HG02623 (cell line): Measurements from ENCODE around the gene PPP1R16B.

Experiments used
- ATAC-seq: cut with Tn5 transposase; IDR thresholded peaks from one replicate; pipeline ENCODE4 v1.9.1; 2021; ENCODE audit warnings: moderate library complexity; ENCODE audit not compliant: unreplicated experiment

The PPP1R16B gene

DNA sequence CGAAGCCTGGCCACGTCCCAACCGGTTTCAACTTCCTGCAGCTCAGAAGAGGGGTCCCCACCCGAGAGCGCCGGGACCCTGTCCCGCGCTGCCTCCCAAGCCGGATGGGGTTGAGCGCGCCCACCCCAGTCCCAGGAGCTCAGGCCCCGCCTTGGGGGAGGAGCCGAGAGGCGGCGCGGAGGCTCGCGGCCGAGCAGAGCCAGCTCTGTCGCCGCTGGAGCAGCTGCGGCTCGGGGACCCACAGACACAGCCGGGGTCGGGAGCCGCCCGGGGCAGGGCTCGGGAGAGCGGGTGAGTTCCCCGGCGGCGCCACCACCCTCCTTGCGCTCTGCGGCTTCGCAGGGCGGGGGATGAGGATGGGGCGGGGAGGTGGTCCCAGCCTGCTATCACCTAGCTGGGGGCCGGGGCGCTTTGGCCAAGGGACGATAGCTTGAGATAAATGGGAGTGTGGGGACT lies at the start of gene PPP1R16B:
PPP1R16B (plus strand) TSS at position 196 of the 456 bp plus-strand sequence. CDS start 30,229 bp downstream, outside the sequence.
- peak; percentile 53 for ATAC-seq

DNA sequence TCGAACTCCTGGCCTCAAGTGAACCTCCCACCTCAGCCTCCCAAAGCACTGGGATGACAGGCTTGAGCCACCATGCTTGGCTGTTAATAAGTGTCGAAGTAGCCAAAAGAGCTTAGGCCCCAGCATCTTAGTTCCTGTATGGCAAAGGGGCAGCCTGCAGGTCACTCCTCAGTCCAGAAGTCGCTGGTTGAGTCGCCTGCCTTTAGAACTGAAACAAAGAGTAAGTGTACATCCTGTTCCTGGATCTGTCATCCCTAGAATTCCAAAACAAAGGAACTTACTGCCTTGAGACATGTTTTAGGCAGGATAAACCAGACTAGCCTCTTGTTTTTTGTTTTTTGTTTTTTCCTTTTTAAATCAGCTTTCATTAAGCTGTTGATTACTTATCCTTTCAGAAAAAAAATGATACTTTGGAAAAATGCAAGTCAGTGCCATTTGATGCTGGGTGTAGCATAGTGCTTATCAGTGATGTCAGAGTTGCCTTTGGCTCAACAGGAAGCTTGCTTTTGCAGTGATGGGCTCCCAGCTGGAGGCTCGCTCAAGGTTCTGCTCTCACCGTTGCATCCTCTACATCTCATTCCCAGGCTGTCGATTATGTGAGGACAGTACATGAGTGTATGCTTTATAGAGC lies 48.2 kb upstream of the PPP1R16B start:
- ATAC-seq: no peak

DNA sequence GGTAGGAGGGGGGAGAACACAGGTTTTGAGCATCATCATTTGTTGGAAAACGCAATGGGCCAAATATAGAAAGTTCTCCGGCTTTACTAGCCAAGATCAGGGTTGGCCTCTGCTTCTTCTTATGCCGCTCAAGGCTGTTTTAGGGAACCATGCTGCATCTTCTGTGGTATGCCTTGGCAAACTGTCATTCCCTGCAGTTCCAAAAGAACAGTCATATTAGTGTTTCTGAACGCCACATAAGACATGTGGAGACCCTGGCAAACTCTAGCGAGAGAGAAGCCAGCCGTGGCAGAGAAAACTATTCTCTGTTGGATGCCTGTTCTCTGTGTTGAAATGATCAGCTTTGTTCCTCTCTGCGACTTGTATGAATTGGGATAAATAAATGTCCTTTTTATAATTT lies 46.4 kb upstream of the PPP1R16B start:
- ATAC-seq: no peak

DNA sequence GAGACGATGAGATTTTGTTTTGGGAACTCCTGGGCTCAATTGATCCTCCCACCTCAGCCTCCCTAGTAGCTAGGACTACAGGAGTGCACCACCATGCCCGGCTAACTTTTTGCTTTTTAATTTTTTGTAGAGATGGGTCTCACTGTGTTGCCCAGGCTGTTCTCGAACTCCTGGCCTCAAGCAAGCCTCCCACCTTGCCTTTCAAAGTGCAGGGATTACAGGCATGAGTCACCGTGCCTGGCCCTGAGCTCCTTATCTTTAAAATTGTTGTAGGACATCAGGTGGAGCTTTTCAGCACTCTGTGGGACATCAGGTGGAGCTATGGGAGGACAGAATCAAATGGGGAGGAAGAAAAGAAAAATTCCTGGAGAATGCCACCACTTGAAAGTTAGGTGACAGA lies 44.5 kb upstream of the PPP1R16B start:
- ATAC-seq: no peak

DNA sequence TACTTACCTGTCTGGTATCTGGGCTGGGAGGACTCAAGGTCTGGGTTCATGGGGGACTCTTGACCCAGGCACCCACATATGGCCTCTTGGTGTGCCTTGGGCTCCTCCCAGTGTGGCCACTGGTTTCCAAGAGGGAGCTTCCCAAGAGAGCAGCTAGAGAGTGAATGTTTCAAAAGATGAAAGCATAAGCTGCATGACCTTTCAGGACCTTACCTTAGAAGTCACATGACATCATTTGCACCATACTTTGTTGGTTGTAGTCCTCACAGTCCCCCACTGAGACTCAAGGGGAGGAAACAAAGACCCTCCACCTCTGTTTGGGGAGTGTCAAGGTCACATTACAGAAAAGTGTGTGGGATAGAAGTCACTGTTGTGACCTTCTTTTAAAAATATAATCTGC lies 43.3 kb upstream of the PPP1R16B start:
- no peak for ATAC-seq

DNA sequence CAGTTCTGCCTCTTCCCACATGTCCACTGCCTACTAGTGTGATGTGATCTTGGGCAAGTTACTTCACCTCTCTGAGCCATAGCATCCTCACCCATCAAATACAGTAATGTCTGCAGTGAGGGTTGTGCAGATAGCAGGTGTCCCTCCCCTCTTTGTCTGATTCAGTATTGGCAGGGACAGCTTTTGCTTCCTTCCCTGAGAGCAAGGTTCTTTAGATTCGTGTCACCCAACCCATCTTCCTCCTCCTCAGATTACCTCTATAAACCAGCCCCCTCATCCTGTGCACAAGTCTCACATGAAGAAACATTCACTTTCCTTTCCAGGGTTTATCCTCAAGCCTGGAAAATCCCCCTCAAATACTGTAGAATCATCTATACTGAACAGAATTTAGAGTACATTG lies 41.9 kb upstream of the PPP1R16B start:
- ATAC-seq: no peak

DNA sequence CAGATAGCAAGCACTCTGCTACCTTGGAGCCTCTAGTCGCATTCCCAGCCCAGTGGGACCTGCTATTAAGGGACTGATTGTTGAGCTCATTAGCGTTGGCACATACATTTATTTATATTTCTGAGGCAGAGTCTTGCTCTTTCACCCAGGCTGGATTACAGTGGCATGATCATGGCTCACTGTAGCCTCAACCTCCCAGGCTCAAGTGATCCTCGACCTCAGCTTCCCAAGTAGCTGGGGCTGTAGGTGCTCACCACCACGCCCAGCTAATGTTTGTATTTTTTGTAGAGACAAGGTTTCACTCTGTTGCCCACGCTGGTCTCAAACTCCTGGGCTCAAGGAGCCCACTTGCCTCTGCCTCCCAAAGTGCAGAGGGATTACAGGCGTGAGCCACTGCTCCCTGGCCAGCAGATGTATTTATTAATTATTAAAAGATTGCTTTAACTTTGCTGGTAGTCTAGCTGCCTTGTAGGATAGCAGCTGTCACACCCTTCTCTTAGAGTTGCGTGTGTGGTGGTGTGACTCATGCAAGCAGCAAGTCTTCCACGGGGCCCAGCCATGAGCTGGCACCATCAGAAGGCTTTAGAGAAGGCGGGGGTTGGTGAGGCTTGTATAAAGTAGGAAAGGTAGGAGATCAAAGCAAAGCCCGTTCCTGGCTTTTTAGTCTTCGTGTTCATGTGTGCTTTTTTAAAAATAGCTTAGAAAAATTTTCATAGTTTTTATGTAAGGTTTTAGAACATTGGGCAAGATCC lies 40.8 kb upstream of the PPP1R16B start:
- ATAC-seq: no peak

DNA sequence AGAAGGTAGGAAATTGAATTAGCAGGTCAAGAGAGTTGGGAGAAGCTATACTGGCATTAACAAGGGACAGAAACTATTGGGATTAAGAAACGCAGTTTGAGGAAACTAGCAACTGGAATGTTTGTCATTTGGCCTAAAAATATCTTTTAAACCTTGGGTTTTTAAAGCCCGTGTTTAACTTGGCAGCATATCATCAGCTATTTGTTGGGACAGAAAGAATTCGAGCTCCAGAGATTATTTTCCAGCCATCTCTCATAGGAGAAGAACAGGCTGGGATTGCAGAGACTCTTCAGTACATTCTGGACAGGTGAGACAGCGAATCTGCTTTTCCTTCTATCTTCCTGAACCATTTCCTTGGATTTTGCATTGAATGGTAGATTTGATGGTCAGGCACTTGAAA lies 39.4 kb upstream of the PPP1R16B start:
- ATAC-seq: no peak

DNA sequence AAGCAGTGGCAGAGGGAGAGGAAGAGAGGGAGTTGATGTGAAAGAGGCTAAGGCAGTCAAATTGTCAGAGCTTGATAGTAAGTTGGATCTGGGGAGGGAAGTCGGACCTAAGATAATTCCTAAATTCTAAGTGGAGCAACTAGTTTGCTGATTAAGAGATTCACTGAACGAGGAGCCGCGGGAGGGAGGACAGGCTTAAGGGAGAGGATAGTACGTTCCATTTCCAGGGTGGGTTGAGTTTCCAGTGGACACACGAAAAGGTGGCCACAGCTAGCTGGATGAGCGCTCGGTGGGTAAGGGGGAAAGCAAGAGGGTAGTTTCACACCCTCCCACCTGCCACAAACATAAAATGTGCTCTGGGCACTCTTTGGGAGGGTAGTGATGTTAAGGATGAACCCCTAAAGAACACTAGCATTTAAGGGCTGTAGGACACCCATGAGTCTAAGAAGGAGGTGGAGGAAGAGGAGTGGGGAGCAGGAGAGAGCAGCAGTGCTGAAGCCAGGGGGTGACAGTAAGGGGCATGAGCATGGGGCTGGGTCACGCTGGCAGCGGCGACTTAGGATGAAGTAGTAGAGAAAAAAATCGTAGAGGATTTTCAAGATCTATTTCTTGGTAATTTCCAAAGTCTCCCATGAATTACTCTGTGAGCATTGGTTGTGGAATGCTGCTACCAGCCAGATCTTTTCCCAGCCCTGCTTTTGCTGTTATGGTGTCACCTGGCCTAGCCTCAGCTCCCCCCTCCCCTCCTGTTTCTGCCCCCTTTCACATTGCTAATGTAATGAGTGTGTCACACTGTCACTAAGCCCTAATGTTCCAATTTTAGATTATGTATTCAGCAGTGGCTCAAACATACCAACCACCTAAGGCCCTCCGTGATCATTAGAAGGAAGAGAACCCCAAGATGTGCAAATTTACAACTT lies 35.9 kb upstream of the PPP1R16B start:
- ATAC-seq: no peak

DNA sequence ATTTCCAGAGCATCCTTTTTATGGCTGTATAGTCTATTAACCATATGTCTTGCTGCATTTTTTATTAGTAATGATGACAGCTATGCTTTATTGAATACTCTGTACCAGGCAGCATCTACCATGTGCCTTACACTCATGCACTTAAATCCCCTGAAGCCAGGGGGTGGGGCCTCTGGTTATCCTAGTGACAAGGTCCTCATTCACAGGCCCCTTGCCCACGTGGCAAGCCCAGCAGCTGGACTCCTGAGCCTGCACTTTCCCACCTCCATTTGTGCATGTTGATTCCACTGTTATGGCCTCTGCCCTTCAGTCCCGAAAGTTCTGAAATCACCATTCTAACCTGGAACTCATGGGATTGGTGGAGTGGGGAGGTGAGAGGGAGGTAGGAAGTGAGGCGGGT lies 35.0 kb upstream of the PPP1R16B start:
- ATAC-seq: no peak

DNA sequence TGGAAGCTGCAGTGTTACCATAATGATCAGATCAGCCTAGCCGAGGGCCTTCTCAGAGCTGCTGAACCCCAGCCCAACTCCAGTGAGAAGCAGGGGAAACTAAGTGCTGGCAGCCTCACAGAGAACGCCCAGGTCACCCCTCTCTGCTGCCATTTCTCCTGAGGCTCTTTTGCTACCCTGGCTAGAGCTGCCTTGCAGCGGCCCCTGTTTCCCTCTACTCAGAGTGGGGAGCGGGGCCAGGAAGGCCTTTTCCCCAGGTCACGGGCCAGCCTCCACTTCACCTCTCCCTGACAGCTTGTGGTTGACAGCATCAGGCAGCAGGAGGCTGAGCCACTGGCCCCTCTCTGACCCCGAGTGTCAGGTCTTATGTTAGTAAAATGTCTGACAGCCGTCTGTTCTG lies 34.5 kb upstream of the PPP1R16B start:
- no peak for ATAC-seq

DNA sequence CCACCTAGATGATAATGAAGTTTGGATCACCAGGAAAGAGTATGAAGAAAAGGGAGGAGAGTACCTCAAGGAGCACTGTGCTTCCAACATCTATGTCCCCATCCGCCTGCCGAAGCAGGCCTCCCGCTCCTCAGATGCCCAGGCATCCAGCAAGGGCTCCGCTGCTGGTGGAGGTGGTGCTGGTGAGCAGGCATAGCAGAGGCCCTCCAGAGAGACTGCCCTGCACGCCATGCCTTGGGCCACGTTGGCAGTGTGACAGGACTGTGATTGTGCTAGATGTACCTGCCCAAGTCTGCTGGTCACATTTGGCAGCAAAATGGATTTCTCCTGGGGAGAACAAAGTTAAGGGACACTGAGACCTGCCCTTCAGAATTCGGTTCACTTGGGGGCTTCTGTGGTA lies 33.9 kb upstream of the PPP1R16B start:
- no peak for ATAC-seq

DNA sequence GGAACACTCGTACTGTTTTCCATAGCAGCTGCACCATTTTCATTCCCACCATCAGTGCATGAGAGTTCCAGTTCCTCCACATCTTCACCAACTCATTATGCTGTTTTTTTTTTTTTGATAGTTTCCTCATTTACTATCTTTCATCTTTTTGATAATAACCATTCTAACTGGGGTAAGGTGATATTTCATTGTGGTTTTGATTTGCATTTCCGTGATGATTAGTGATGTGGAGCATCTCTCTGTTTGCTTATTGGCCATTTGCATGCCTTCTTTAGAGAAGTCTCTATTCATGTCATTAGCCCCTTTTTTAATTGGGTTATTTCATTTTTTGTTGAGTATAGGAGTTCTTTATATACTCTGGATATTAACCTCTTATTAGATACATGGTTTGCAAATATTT lies 31.3 kb upstream of the PPP1R16B start:
- ATAC-seq: no peak

DNA sequence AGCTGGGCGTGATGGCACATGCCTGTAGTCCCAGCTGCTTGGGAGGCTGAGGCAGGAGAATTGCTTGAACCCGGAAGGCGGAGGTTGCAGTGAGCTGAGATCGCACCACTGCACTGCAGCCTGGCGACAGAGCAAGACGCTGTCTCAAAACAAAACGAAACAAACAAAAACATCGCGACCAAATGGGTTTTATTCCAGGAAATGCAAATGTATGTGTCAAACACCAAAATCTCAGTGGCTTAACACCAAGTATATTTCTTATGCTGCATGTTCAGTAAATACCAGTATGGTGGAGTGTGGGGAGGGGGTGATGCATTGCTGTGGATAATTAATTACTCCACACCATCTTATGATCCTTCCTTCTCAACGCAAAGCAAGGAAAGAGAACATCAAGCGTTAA lies 29.1 kb upstream of the PPP1R16B start:
- no peak for ATAC-seq

DNA sequence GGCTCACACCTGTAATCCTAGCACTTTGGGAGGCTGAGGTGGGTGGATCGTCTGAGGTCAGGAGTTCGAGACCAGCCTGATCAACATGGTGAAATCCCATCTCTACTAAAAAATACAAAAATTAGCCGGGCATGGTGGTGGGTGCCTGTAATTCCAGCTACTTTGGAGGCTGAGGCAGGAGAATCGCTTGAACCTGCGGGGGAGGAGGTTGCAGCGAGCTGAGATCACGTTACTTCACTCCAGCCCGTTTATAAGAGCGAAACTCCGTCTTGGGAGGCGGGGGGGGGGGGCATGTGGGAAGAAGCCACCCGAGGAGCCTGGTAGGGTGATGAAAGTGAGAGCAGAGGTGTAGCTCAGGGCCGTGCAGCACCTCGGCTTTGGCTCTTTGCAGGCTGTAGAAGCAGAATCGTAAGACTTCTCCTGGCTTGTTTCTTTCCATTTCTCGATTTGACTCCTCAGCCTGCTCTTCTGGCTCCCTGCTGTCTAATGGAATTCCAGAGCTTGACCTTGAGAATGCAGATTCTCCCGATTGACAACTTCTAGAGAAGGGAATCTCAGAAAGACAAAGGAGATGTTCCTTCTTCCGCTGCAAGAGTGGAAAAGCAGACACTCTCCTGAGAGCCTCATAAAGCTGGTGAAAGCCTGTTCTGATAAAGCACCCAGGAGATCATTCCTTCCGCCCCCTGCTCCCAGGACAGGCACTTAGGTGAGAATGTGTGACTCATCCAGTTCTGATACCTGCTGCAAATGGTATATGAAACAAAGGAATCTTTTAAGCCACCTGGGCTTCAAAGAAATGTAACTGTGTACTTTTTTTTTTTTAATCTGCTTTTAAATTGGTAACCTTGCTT lies 26.0 kb upstream of the PPP1R16B start:
- no peak for ATAC-seq

DNA sequence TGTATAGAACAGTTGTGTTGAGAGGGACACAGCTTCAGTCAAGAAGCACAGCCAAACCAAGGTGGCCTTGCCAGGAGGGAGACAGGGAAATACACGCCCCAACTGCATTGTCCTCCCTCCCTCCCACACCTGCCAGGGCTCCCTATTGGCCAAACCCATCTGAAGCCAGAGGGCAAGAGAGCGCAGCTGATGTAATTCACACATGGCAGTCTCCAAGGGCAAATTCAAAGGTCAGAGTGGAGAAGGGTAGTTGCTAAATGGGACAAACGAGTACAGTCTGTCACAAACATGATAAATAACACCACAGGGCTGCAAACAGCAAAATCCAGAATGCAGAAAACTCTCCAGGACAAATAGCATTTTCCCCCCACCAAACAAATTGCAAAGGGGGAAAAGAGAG lies 23.2 kb upstream of the PPP1R16B start:
- no peak for ATAC-seq

DNA sequence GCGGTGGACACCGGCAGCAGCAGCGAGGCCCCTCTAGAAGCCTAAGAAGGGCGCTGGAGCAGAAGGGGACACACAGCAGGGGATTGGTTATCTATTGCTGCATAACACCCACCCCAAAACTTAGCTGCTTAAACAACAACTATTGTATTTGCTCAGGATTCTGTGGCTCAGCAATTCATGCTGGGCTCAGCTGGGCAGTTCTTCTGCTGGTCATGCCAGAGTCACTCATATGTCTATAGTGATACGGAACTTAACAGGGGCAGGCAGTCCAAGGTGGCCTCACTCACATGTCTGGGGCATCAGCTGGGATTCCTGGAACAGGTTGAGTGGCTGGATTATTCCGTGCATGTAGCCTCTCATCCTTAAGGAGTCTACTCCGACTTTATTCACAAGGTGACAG lies 17.6 kb upstream of the PPP1R16B start:
- ATAC-seq: no peak

DNA sequence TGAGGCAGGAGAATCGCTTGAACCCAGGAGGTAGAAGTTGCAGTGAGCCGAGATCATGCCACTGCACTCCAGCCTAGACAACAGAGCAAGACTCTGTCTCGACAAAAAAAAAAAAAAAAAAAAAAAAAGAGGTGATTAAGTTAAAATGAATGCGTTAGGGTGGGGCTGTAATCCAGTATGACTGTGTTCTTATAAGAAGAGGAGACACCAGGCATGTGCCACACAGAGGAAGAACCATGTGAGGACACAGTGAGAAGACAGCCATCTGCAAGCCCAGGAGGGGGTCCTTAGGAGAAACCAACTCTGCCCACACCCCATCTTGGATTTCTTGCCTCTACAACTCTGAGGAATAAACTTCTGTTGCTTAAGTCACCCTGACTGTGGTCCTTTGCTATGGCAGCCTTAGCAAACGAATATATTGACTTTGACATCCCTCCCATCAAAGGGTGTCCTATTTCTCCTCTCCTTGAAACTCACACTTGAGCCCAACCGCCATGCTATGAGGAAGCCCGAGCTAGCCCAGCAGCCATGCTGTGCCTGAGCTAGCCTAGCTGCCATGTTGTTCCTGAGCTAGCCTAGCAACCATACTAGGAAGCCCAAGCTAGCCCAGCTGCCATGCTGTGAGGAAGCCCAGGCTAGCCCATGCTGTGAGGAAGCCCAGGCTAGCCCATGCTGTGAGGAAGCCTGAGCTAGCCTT lies 15.8 kb upstream of the PPP1R16B start:
- ATAC-seq: no peak

DNA sequence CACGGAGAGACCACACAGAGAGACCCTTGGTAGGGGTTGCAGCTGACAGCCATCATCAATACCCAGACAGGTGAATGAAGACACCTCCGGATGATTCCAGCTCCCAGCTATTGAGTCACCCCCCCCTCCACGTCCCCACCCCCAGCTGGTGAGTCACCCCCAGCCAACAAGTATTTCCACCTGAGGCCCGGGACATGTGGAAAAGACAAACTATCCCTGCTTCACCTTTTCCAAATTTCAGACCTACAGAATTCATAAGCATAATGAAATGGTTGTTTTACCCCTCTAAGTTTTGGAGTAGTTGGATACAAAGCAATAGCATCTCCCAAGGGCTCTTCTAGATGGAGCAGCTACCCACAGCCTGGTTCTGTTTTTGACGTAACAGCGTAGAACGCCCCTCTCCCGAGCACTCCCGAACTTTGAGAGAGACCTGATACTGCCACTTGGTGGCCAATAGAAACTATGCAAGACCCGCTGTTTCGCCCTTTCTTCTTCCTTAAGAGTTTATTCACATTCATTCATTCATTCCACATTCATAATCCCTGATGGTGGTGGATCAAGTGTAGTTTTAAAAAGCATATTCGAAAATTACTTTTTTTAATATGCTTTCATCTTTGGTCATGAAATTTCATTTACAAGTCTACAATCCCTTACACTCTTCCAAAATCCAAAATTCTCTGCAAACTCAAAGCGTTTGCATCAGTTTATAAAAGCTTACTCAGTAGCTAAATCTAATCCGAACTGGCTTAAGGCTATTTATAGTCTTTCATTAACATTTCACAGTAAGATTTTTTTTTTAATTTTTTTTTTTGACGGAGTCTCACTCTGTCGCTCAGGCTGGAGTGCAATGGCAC lies 15.1 kb upstream of the PPP1R16B start:
- no peak for ATAC-seq
